Lower lobe of right lung (tissue), 2 donors: ENCODE data around the gene TMPO. TPM values are rescaled to one million over a fixed set of nuclear protein-coding genes. Genes with fewer than 3 reads are reported as not detected.
"Not testable (repeated sequence)": the region's sequence is repeated elsewhere in the genome, so short reads cannot be mapped to it uniquely, and the experiment has no call there.

Experiments
- ATAC-seq, 2 donors: fragments of 200-7000 bp; cut with Tn5 transposase; one replicate each; pipeline ENCODE4 v1.9.1; 2020 to 2022; ENCODE audit warnings: mild to moderate bottlenecking in 2 of 2, moderate library complexity in 2 of 2
- DNase-seq: peaks from one replicate; pipeline ENCODE4 v3.0.0-alpha.2; 2020
- H3K27ac ChIP-seq: fragments of 200-600 bp; one replicate; pipeline ENCODE4 v1.8.0; 2022
- H3K27me3 ChIP-seq: fragments of 200-600 bp; one replicate; pipeline ENCODE4 v1.8.0; 2022; ENCODE audit warnings: low read depth
- H3K36me3 ChIP-seq: fragments of 200-600 bp; one replicate; pipeline ENCODE4 v1.8.0; 2022; ENCODE audit warnings: mild to moderate bottlenecking
- H3K4me1 ChIP-seq: fragments of 200-600 bp; one replicate; pipeline ENCODE4 v1.8.0; 2022
- H3K4me3 ChIP-seq: fragments of 200-600 bp; one replicate; pipeline ENCODE4 v1.8.0; 2022; ENCODE audit warnings: mild to moderate bottlenecking
- H3K9me3 ChIP-seq: fragments of 200-600 bp; one replicate; pipeline ENCODE4 v1.8.0; 2022
- CTCF ChIP-seq: fragments of 200-600 bp; IDR thresholded peaks from one replicate; pipeline ENCODE4 v1.8.0; 2022; ENCODE audit warnings: antibody characterized with exemption, mild to moderate bottlenecking
- intact Hi-C: fragments of 100-400 bp; cut with DNase I; formaldehyde crosslinking; loops from one replicate; pipeline ENCODE4 v1.11.0; 2022
- total RNA-seq: library from RNA; stranded (reverse); fragmentation: NEBNext Ultra II Directional; extraction: Animal tissue kit (Norgen Biotek cat#: 25700); gene quantifications from one replicate; pipeline ENCODE4 v1.2.1, GENCODE V29; 2021
- donor health status: DM: no; HTN: yes; CAD: no; lungs with severe emphysema.

TMPO gene
- total RNA-seq, 1 donor from 2014 or later = 61.7 TPM

GRCh38 chr12:98575013-98575412, 59.6 kb downstream of the TMPO start:
- no peak for TF ChIP-seq CTCF
- H3K9me3 ChIP-seq = no peaks in the 10 kb centered on the region
- H3K27ac ChIP-seq = no peak overlapping the region
- H3K4me1 ChIP-seq = no peaks in the 10 kb centered on the region
- no peak overlapping the region for H3K4me3 ChIP-seq
- DNase-seq = no peak
- ATAC-seq = no peak
- no peaks in the 10 kb centered on the region for H3K36me3 ChIP-seq
- intact Hi-C loops = no loop called here
- H3K27me3 ChIP-seq = no peaks in the 10 kb centered on the region

- H3K9me3 ChIP-seq, H3K27me3 ChIP-seq, intact Hi-C loops, H3K4me1 ChIP-seq, H3K27ac ChIP-seq, DNase-seq, ATAC-seq, H3K4me3 ChIP-seq, H3K36me3 ChIP-seq: not testable (repeated sequence)
Observed at GRCh38 chr12:98576795-98577194, 61.4 kb downstream of the TMPO start.

DNA sequence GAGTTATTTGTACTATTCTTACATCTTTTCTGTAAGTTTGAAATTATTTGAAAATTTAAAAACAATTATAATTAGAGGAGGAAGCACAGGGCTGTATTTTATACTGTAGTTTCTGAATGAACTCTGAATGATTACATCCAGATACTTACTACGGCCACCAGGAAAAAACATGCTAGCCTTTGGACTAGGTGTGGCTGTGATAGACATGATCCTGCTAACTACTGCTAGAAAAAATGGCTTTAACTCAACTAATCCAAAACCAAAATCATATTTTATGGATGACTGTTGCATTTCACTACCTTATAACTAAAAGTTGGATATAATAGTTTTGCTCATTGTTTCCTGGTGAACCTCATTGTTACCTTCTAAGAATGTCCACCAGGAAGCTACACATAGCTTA, 63.0 kb downstream of the TMPO start:
- DNase-seq = no peak
- Histone ChIP-seq H3K27ac (no peak overlapping the region), H3K4me1 (no peaks in the 10 kb centered on the region), H3K4me3 (no peak overlapping the region), H3K36me3 (no peaks in the 10 kb centered on the region), H3K27me3 (no peaks in the 10 kb centered on the region), H3K9me3 (no peaks in the 10 kb centered on the region)
- no peak for TF ChIP-seq CTCF
- no peak for ATAC-seq
- intact Hi-C loops = no loop called here

GRCh38 chr12:98578821-98579220, 63.4 kb downstream of the TMPO start:
- no peak for ATAC-seq
- H3K27ac ChIP-seq = no peak overlapping the region

GRCh38 chr12:98579347-98579746, 64.0 kb downstream of the TMPO start:
- H3K9me3 ChIP-seq = no peaks in the 10 kb centered on the region
- intact Hi-C loops = no loop called here
- H3K4me1 ChIP-seq = no peaks in the 10 kb centered on the region
- DNase-seq (no peak), ATAC-seq (no peak)
- H3K36me3 ChIP-seq = no peaks in the 10 kb centered on the region
- H3K27ac ChIP-seq = no peak overlapping the region
- no peak overlapping the region for H3K4me3 ChIP-seq
- TF ChIP-seq CTCF = no peak
- no peaks in the 10 kb centered on the region for H3K27me3 ChIP-seq

More at GRCh38 chr12:98578821-98579220, 63.4 kb downstream of the TMPO start:
- Histone ChIP-seq H3K4me1 (no peaks in the 10 kb centered on the region), H3K9me3 (no peaks in the 10 kb centered on the region), H3K4me3 (no peak overlapping the region), H3K36me3 (no peaks in the 10 kb centered on the region), H3K27me3 (no peaks in the 10 kb centered on the region)
- no peak for TF ChIP-seq CTCF
- intact Hi-C loops = no loop called here
- DNase-seq = no peak

GRCh38 chr12:98579835-98580234, 64.4 kb downstream of the TMPO start:
- H3K4me1 ChIP-seq = no peaks in the 10 kb centered on the region
- no peak for ATAC-seq

More at GRCh38 chr12:98579835-98580234, 64.4 kb downstream of the TMPO start:
- Histone ChIP-seq H3K4me3 (no peak overlapping the region), H3K36me3 (no peaks in the 10 kb centered on the region), H3K9me3 (no peaks in the 10 kb centered on the region), H3K27ac (no peak overlapping the region), H3K27me3 (no peaks in the 10 kb centered on the region)
- intact Hi-C loops = no loop called here
- DNase-seq = no peak
- no peak for TF ChIP-seq CTCF
